Liver (tissue), 9 donors: ENCODE results near the gene PSPC1. TPM values are rescaled to one million over a fixed set of nuclear protein-coding genes. Genes with fewer than 3 reads are reported as not detected.
"Not testable (repeated sequence)": the region's sequence is repeated elsewhere in the genome, so short reads cannot be mapped to it uniquely, and the experiment has no call there.

Source experiments
- DNase-seq: peaks from one replicate; pipeline ENCODE4 v3.0.0-alpha.2; 2017; ENCODE audit warnings: low spot score
- H3K27ac ChIP-seq, 2 donors: one replicate each; pipeline ENCODE4 v1.7.0; 2013; ENCODE audit warnings: inconsistent platforms in 2 of 2, low read length in 2 of 2, control low read depth in 1 of 2, low read depth in 1 of 2, mild to moderate bottlenecking in 1 of 2
- H3K27me3 ChIP-seq, 4 donors: one replicate each; pipeline versions ENCODE4 v1.6.1 to v1.7.0; 2013; ENCODE audit warnings: low read length in 3 of 4, inconsistent platforms in 1 of 4, mild to moderate bottlenecking in 1 of 4, moderate library complexity in 1 of 4; ENCODE audit not compliant: control insufficient read depth in 4 of 4, insufficient read depth in 4 of 4
- H3K36me3 ChIP-seq, 4 donors: one replicate each; pipeline versions ENCODE4 v1.6.1 to v1.7.0; 2013; ENCODE audit warnings: low read length in 3 of 4, mild to moderate bottlenecking in 3 of 4, low read depth in 1 of 4, moderate library complexity in 1 of 4; ENCODE audit not compliant: control insufficient read depth in 4 of 4, insufficient read depth in 3 of 4
- H3K4me1 ChIP-seq, 4 donors: one replicate each; pipeline versions ENCODE4 v1.6.1 to v1.7.0; 2013; ENCODE audit warnings: low read length in 3 of 4, mild to moderate bottlenecking in 3 of 4, moderate library complexity in 1 of 4; ENCODE audit not compliant: control insufficient read depth in 4 of 4, insufficient read depth in 4 of 4
- H3K4me3 ChIP-seq, 3 donors: one replicate each; pipeline versions ENCODE4 v1.6.1 to v1.7.0; 2013; ENCODE audit warnings: low read length in 3 of 3, control low read depth in 1 of 3, low read depth in 1 of 3, mild to moderate bottlenecking in 1 of 3
- H3K9ac ChIP-seq, 2 donors: one replicate each; pipeline ENCODE4 v1.7.0; 2013; ENCODE audit warnings: low read length in 2 of 2, mild to moderate bottlenecking in 2 of 2, moderate library complexity in 2 of 2, control low read depth in 1 of 2, low read depth in 1 of 2
- H3K9me3 ChIP-seq, 4 donors: one replicate each; pipeline versions ENCODE4 v1.6.1 to v1.7.0; 2013; ENCODE audit warnings: low read length in 3 of 4; ENCODE audit not compliant: control insufficient read depth in 4 of 4
- EGR1 ChIP-seq, 2 donors: IDR thresholded peaks; 2 replicates each; pipeline ENCODE4 v1.6.1; 2016 to 2018; ENCODE audit warnings: antibody characterized with exemption in 2 of 2, low read depth in 2 of 2
- FOXA2 ChIP-seq: IDR thresholded peaks from 2 replicates; pipeline ENCODE4 v1.6.1; 2016; ENCODE audit warnings: antibody characterized with exemption
- GABPA ChIP-seq, 2 donors: IDR thresholded peaks in 1 of 2; conservative IDR thresholded peaks in 1 of 2; 2 replicates each; pipeline ENCODE4 v1.6.1; 2016; ENCODE audit warnings: antibody characterized with exemption in 2 of 2, mild to moderate bottlenecking in 1 of 2, moderate library complexity in 1 of 2
- HNF4A ChIP-seq, 2 donors: conservative IDR thresholded peaks; 2 replicates each; pipeline ENCODE4 v1.6.1; 2016; ENCODE audit warnings: antibody characterized with exemption in 2 of 2, mild to moderate bottlenecking in 2 of 2
- HNF4G ChIP-seq: IDR thresholded peaks from 2 replicates; pipeline ENCODE4 v1.6.1; 2016; ENCODE audit warnings: antibody characterized with exemption
- JUND ChIP-seq, 2 donors: IDR thresholded peaks; 2 replicates each; pipeline ENCODE4 v1.6.1; 2016; ENCODE audit warnings: antibody characterized with exemption in 2 of 2
- NR2F2 ChIP-seq: IDR thresholded peaks from 2 replicates; pipeline ENCODE4 v1.6.1; 2016; ENCODE audit warnings: antibody characterized with exemption
- RXRA ChIP-seq, 2 donors: IDR thresholded peaks; 2 replicates each; pipeline ENCODE4 v1.6.1; 2017 to 2018; ENCODE audit warnings: antibody characterized with exemption in 2 of 2, mild to moderate bottlenecking in 1 of 2
- SP1 ChIP-seq: IDR thresholded peaks from 2 replicates; pipeline ENCODE4 v1.6.1; 2018; ENCODE audit warnings: antibody characterized with exemption, mild to moderate bottlenecking
- YY1 ChIP-seq: IDR thresholded peaks from 2 replicates; pipeline ENCODE4 v1.6.1; 2016; ENCODE audit warnings: antibody characterized with exemption, mild to moderate bottlenecking
- WGBS: extraction: QIAGEN DNeasy Blood & Tissue Kit; methylation state at CpG from one replicate; pipeline ENCODE4 v1.1.7; 2013; 5-methylcytosine and 5-hydroxymethylcytosine counted together
- polyA plus RNA-seq, 2 donors: library from polyadenylated mRNA; stranded (reverse) in 1 of 2; unstranded in 1 of 2; fragments of 200-250 nt in 1 of 2; fragments of >200 nt in 1 of 2; fragmentation: Nextera tagmentation in 1 of 2; extraction: Ambion mirVana in 1 of 2; gene quantifications; one replicate each; pipeline versions ENCODE4 v1.2.1 to v1.2.3, GENCODE V29; 2013 to 2015
- total RNA-seq, 2 donors: library from RNA; depleted of rRNA; stranded (reverse); fragments of >200 nt; gene quantifications; one replicate each; pipeline ENCODE4 v1.2.3, GENCODE V29; 2014
- TF ChIP-seq, protein P1 (sequence below): IDR thresholded peaks from 2 replicates; pipeline ENCODE4 v1.6.1; 2016; ENCODE audit warnings: antibody characterized with exemption, mild to moderate bottlenecking
- TF ChIP-seq, protein P2 (sequence below): IDR thresholded peaks from 2 replicates; pipeline ENCODE4 v1.6.1; 2016; ENCODE audit warnings: antibody characterized with exemption
- TF ChIP-seq, protein P3 (sequence below): fragments of 150-350 bp; IDR thresholded peaks from 2 replicates; pipeline ENCODE4 v1.5.1; 2017; ENCODE audit warnings: improper control_type of control experiment, low read depth, low read length; ENCODE audit not compliant: missing input control
- TF ChIP-seq, protein P4 (sequence below): IDR thresholded peaks from 2 replicates; pipeline ENCODE4 v1.6.1; 2016; ENCODE audit warnings: antibody characterized with exemption
- donor health status: healthy.
- donor health status: healthy.
- donor health status: healthy.
- donor health status: healthy.
- donor health status: healthy.

Gene PSPC1
- total and polyA plus RNA-seq, 4 donors = 7.8 to 38.2 (median 20.1) TPM

DNA sequence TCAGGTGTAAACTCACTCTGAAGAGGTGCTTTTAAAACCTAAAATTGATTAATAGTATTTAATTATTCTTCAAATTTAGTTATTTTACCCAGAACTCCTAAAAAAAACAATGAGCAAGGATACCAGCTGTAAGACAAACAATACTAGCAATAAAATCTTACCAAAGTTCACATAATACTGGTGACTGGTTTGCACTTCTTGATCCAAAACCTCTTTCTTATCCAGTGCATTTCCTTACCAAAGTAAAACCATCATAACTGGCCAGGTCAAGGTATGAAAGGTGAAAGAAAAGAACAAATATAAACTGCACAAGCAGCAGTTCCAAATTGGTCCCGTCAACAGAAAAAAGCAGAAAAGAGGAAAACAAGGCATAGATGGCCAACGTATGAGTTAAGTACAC, 62.7 kb downstream of the PSPC1 start:
- DNase-seq = no peak
- Histone ChIP-seq H3K4me1 (peaks cover 0 to 6% (median 2%) of the 10 kb centered on the region in 4 donors), H3K36me3 (peaks cover 0 to 4% (median 0%) of the 10 kb centered on the region in 4 donors), H3K9ac (no peak overlapping the region), H3K27me3 (no peaks in the 10 kb centered on the region), H3K4me3 (no peak overlapping the region), H3K27ac (no peak overlapping the region), H3K9me3 (no peaks in the 10 kb centered on the region)
- TF ChIP-seq GABPA (IDR thresholded peaks at IDR 0.05 in 1 of 2, conservative IDR thresholded peaks at IDR 0.05 in 1 of 2) (no peak), JUND (IDR thresholded peaks at IDR 0.05) (no peak), EGR1 (IDR thresholded peaks at IDR 0.05; ENCODE audit: low read depth in 2 of 2) (no peak), NR2F2 (no peak), RXRA (IDR thresholded peaks at IDR 0.05) (no peak)
- TF ChIP-seq, protein P1, sequence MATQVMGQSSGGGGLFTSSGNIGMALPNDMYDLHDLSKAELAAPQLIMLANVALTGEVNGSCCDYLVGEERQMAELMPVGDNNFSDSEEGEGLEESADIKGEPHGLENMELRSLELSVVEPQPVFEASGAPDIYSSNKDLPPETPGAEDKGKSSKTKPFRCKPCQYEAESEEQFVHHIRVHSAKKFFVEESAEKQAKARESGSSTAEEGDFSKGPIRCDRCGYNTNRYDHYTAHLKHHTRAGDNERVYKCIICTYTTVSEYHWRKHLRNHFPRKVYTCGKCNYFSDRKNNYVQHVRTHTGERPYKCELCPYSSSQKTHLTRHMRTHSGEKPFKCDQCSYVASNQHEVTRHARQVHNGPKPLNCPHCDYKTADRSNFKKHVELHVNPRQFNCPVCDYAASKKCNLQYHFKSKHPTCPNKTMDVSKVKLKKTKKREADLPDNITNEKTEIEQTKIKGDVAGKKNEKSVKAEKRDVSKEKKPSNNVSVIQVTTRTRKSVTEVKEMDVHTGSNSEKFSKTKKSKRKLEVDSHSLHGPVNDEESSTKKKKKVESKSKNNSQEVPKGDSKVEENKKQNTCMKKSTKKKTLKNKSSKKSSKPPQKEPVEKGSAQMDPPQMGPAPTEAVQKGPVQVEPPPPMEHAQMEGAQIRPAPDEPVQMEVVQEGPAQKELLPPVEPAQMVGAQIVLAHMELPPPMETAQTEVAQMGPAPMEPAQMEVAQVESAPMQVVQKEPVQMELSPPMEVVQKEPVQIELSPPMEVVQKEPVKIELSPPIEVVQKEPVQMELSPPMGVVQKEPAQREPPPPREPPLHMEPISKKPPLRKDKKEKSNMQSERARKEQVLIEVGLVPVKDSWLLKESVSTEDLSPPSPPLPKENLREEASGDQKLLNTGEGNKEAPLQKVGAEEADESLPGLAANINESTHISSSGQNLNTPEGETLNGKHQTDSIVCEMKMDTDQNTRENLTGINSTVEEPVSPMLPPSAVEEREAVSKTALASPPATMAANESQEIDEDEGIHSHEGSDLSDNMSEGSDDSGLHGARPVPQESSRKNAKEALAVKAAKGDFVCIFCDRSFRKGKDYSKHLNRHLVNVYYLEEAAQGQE = no peak
- TF ChIP-seq, protein P2, sequence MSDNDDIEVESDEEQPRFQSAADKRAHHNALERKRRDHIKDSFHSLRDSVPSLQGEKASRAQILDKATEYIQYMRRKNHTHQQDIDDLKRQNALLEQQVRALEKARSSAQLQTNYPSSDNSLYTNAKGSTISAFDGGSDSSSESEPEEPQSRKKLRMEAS = no peak
- WGBS = 40% methylated on average over 2 of the region's 2 CpGs

DNA sequence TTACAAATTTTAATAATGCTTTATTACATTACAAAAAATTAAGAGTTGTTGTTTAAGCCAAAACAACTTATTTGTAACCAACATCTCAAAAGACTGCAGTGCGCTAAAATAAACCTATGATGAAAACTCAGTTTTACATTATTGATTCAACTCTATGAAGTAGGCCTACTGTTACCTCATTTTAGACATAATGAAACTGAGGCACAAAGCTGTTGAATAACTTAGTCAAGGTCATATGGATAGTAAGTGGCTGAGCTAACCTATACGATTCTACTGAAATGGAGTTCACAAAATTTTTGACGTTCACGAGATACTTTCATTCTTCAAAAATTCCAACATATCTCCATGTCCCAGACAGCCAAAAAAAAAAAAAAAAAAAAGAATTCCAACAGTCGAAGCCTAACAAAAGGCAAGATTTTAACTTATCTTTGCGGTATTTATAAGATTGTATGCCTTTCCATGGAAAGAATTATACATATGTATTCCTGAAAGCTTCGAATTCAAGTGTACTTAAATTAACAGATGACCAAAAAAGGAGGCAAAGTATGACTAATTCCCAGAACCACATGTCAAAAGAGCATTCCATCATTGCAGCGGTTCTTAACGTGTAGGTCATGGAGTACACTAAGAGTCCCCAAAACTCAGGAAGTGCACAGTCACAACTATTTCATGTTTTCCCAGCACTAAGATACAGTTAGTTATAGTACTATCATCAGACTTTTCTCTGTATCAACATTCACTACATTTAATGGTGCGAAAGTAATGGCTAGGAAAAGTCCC, 69.4 kb downstream of the PSPC1 start:
- TF ChIP-seq FOXA2 (no peak), HNF4A (conservative IDR thresholded peaks at IDR 0.05) (no peak), HNF4G (no peak), GABPA (IDR thresholded peaks at IDR 0.05 in 1 of 2, conservative IDR thresholded peaks at IDR 0.05 in 1 of 2) (no peak), SP1 (no peak), RXRA (IDR thresholded peaks at IDR 0.05) (no peak), YY1 (no peak), JUND (IDR thresholded peaks at IDR 0.05) (no peak)
- TF ChIP-seq, protein P1 = no peak
- TF ChIP-seq, protein P3, sequence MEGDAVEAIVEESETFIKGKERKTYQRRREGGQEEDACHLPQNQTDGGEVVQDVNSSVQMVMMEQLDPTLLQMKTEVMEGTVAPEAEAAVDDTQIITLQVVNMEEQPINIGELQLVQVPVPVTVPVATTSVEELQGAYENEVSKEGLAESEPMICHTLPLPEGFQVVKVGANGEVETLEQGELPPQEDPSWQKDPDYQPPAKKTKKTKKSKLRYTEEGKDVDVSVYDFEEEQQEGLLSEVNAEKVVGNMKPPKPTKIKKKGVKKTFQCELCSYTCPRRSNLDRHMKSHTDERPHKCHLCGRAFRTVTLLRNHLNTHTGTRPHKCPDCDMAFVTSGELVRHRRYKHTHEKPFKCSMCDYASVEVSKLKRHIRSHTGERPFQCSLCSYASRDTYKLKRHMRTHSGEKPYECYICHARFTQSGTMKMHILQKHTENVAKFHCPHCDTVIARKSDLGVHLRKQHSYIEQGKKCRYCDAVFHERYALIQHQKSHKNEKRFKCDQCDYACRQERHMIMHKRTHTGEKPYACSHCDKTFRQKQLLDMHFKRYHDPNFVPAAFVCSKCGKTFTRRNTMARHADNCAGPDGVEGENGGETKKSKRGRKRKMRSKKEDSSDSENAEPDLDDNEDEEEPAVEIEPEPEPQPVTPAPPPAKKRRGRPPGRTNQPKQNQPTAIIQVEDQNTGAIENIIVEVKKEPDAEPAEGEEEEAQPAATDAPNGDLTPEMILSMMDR = no peak
- TF ChIP-seq, protein P4, sequence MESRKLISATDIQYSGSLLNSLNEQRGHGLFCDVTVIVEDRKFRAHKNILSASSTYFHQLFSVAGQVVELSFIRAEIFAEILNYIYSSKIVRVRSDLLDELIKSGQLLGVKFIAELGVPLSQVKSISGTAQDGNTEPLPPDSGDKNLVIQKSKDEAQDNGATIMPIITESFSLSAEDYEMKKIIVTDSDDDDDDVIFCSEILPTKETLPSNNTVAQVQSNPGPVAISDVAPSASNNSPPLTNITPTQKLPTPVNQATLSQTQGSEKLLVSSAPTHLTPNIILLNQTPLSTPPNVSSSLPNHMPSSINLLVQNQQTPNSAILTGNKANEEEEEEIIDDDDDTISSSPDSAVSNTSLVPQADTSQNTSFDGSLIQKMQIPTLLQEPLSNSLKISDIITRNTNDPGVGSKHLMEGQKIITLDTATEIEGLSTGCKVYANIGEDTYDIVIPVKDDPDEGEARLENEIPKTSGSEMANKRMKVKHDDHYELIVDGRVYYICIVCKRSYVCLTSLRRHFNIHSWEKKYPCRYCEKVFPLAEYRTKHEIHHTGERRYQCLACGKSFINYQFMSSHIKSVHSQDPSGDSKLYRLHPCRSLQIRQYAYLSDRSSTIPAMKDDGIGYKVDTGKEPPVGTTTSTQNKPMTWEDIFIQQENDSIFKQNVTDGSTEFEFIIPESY = no peak
- H3K36me3 ChIP-seq = peaks cover 0 to 3% (median 0%) of the 10 kb centered on the region in 4 donors
- WGBS = 78% methylated on average over 10 of the region's 10 CpGs
- no peak overlapping the region for H3K9ac ChIP-seq
- DNase-seq = no peak
- no peaks in the 10 kb centered on the region for H3K9me3 ChIP-seq
- H3K27me3 ChIP-seq = no peaks in the 10 kb centered on the region
- no peak overlapping the region for H3K4me3 ChIP-seq
- no peaks in the 10 kb centered on the region for H3K4me1 ChIP-seq
- no peak overlapping the region for H3K27ac ChIP-seq

DNA sequence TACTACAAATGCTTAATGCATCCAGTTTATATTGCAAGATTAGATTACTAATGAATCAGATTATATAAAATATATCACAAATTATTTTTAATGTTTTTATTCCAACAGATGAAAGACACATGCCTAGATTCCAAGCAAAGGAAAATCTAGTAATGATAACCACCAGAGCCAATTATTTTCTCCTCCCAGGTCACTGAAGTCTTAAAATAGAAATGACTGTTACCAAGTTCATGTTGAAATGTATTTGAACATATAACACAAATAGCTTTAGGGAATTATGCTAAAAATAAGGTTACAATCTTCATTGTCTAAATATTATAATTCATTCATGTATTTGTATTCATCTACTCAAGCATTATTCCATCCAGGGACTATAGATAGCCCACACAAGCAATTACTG, 73.0 kb downstream of the PSPC1 start:
- not testable (repeated sequence) for H3K27ac ChIP-seq, H3K27me3 ChIP-seq, H3K9ac ChIP-seq, H3K36me3 ChIP-seq, H3K4me3 ChIP-seq, DNase-seq, H3K9me3 ChIP-seq, H3K4me1 ChIP-seq
